ENCODE measurements around the gene UNC5A. TPM values are rescaled to one million over a fixed set of nuclear protein-coding genes. Genes with fewer than 3 reads are reported as not detected.

UNC5A gene
- total RNA-seq, 2 donors from 2014 or later = not detected

DNA sequence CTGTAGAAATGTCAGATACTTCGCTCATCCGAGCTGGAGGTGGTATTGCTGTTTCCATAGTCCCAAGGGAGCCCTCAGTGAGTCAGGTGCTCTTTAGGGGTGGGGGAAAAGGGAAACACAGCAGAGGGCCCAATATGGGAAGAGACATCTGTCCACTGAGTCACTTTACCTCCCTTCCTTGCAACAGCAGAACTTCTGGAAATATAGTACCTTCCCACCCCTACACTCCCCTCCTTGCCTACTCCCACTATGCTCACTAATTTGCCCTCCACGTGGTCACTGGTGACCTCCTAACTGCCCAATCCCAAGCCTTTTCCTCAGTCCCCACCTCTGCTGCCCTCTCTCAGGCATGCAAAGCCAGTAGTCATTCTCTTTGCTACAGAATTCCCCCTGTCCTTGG lies 86.9 kb downstream of the UNC5A start:
- TF ChIP-seq, protein P1, sequence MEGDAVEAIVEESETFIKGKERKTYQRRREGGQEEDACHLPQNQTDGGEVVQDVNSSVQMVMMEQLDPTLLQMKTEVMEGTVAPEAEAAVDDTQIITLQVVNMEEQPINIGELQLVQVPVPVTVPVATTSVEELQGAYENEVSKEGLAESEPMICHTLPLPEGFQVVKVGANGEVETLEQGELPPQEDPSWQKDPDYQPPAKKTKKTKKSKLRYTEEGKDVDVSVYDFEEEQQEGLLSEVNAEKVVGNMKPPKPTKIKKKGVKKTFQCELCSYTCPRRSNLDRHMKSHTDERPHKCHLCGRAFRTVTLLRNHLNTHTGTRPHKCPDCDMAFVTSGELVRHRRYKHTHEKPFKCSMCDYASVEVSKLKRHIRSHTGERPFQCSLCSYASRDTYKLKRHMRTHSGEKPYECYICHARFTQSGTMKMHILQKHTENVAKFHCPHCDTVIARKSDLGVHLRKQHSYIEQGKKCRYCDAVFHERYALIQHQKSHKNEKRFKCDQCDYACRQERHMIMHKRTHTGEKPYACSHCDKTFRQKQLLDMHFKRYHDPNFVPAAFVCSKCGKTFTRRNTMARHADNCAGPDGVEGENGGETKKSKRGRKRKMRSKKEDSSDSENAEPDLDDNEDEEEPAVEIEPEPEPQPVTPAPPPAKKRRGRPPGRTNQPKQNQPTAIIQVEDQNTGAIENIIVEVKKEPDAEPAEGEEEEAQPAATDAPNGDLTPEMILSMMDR (IDR thresholded peaks at IDR 0.05) = no peak
- peak; percentile 50 for DNase-seq (ENCODE audit: low spot score)
- H3K36me3 ChIP-seq = no peaks in the 10 kb centered on the region
- H3K27me3 ChIP-seq = no peaks in the 10 kb centered on the region
- H3K9me3 ChIP-seq = no peaks in the 10 kb centered on the region
- no peak overlapping the region for H3K27ac ChIP-seq
- H3K4me3 ChIP-seq = no peak overlapping the region
- H3K4me1 ChIP-seq = peaks cover 0 to 4% of the 10 kb centered on the region in 2 donors

DNA sequence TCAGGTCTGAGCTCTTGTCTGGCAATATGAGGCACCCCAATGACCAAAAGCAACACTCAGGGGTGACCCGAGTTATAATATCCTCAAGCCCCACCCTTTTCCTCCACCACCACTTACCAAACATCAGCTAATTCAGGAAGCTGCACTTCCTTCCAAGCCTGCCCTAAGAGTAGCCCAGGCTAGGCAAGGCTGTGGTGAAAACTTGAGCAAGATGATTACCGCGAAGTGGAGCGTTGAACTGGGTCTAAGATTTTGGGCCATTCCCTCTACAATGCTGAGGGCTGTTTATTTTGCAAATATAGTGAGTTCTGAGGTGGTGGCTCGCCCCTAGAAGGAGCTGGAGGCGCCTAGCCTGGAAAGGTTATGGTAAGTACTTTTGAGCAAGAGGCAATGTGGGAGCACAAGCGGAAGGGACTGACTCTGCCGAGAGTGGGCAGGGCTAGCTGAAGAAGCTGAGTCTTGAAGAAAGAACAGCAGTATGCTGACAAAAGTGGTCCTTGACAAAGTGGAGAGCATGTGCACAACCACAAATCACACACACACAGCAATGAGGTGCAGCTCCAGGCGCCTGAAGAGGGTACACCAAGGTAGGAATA lies 89.0 kb downstream of the UNC5A start, which contains the start of gene HK3:
Gene HK3 (minus strand): TSS at position 51 of the 596 bp plus-strand sequence. CDS start 3,187 bp downstream, outside the sequence.
- Histone ChIP-seq H3K9me3 (no peaks in the 10 kb centered on the region), H3K27me3 (no peaks in the 10 kb centered on the region), H3K36me3 (peaks cover 7% of the 10 kb centered on the region), H3K27ac (peak within 1 kb of the TSS in 1 of 2 donors; percentile 3), H3K4me1 (peaks cover 0 to 4% of the 10 kb centered on the region in 2 donors), H3K4me3 (peak within 1 kb of the TSS in 1 of 2 donors; percentile 16)
- DNase-seq (ENCODE audit: low spot score) = peak; percentile 58
- TF ChIP-seq, protein P1 (IDR thresholded peaks at IDR 0.05) = no peak

DNA sequence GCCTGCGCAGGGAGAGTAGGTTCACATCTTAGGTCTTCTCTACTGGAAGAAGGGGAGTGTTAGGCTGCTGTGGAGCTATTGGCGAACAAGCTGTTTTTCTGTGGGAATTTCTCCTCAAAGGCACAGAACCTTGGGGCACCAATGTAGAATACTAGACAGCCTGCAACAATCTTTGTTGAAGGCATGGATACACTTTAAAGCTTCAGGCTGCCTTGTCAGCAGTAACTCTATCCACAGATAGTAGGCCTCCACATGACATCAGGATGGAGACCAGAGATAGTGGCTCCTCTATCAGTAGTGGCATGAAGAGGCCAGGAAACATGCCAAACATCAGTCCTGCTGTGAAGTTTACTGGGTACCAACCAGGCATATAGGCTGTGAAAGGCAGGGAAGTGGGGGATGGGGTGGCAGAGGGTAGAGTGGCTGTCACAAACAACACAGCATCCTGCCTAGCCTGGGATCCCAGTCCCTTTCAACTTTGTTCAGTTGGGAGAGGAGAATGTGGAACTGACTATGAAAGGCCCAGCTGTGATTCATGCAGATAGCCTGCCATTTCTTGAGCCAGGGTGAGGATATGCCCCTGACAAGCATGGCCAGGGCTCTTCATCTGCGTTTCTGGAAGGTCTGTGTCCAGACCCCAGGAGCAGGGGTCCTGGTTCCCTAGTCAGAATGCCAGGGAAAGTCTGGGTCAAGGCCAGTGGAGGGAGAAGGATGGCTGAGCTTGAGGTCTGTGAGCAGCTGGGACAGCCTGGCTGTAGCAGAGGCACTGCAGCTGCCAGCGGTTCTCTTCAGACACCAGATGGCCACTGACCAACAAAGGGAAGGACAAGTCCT lies 89.8 kb downstream of the UNC5A start:
- H3K27me3 ChIP-seq = no peaks in the 10 kb centered on the region
- TF ChIP-seq, protein P1 (IDR thresholded peaks at IDR 0.05) = no peak
- H3K36me3 ChIP-seq = peaks cover 9% of the 10 kb centered on the region
- peaks cover 0 to 4% of the 10 kb centered on the region in 2 donors for H3K4me1 ChIP-seq
- H3K9me3 ChIP-seq = no peaks in the 10 kb centered on the region
- no peak overlapping the region for H3K4me3 ChIP-seq
- H3K27ac ChIP-seq = no peak overlapping the region
- DNase-seq (ENCODE audit: low spot score) = peak; percentile 58

DNA sequence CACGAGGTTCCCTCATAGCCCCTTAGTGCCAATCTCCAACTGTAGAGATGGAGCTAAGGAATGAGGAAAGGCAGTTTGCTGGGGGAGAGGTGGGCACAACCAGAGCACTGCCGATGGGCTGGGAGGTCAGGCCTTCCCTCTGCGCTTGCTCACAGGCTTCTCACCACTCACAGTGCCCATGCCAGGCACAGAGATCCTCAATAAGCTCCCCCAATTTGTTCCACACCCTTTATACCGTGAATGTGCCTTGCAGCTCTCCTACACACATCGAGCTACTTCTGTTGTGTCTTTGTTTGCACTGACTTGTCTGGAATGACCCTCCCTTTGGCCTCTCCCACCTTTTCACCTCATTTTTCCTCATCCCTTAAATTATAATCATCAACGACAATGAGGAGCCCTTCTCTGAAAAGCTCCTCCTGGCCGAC lies 90.4 kb downstream of the UNC5A start:
- Histone ChIP-seq H3K27me3 (no peaks in the 10 kb centered on the region), H3K4me1 (peaks cover 0 to 4% of the 10 kb centered on the region in 2 donors), H3K36me3 (peaks cover 15% of the 10 kb centered on the region), H3K27ac (no peak overlapping the region), H3K4me3 (no peak overlapping the region), H3K9me3 (no peaks in the 10 kb centered on the region)
- DNase-seq (ENCODE audit: low spot score) = no peak
- TF ChIP-seq, protein P1 (IDR thresholded peaks at IDR 0.05) = no peak

DNA sequence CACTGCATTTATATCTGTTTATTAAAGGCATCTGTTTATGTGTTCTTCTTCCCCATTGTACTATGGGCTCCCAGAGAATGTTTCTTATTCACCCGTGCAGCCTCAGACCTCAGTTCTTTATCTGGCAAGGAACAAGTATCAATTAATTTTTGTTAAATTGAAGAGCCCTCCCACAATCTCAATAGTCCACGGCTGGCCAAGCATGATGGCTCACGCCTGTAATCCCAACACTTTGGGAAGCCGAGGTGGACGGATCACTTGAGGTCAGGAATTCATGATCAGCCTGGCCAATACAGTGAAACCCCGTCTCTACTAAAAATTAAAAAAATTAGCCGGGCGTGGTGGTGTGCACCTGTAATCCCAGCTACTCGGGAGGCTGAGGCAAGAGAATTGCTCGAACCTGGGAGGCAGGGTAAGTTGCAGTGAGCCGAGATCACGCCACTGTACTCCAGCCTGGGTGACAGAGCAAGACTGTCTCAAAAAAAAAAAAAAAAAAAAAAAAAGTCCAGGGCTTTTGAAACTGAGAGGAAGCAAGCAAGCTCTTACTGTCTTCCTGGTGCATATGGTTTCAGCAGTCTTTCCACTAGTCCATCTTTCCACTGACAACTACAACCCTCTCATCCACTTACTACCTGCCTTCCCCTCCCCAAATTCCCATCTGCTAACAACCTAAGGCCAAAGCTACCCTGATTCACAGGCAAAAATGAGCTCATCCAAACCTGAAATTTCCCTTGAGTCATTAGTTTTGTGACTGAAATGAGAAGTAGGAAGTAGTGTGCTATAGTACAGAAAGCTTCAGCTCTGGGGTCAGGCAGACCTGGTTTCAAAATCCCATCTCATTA lies 91.1 kb downstream of the UNC5A start:
- Histone ChIP-seq H3K4me1 (peaks cover 0 to 4% of the 10 kb centered on the region in 2 donors), H3K9me3 (no peaks in the 10 kb centered on the region), H3K27me3 (no peaks in the 10 kb centered on the region), H3K36me3 (peaks cover 22% of the 10 kb centered on the region), H3K27ac (no peak overlapping the region), H3K4me3 (no peak overlapping the region)
- DNase-seq (ENCODE audit: low spot score) = peak; percentile 38
- TF ChIP-seq, protein P1 (IDR thresholded peaks at IDR 0.05) = no peak
